Measurements from ENCODE around the gene EFHD2. TPM values are rescaled to one million over a fixed set of nuclear protein-coding genes. Genes with fewer than 3 reads are reported as not detected.
"Not testable (repeated sequence)": the region's sequence is repeated elsewhere in the genome, so short reads cannot be mapped to it uniquely, and the experiment has no call there.

EFHD2 gene
- polyA plus RNA-seq, 1 donor from 2014 or later, result 10.3 TPM

GRCh38 chr1:15371610-15372545 lies 37.8 kb upstream of the EFHD2 start:
- Histone ChIP-seq H3F3A (ENCODE audit: insufficient read depth, low read length, poor library complexity, severe bottlenecking) (no peaks in the 10 kb centered on the region), H3K4me3 (ENCODE audit: low read length) (no peak overlapping the region), H3K27me3 (ENCODE audit: insufficient read depth, low read depth, low read length) (no peaks in the 10 kb centered on the region), H2AFZ (ENCODE audit: low read depth, low read length) (no peak overlapping the region), H3K9me2 (ENCODE audit: insufficient read depth, low read length) (no peaks in the 10 kb centered on the region), H4K20me1 (ENCODE audit: insufficient read depth) (no peaks in the 10 kb centered on the region), H3K36me3 (ENCODE audit: insufficient read depth, low read length) (no peaks in the 10 kb centered on the region), H3K27ac (ENCODE audit: low read length) (no peak overlapping the region), H3K9ac (ENCODE audit: low read length) (no peak overlapping the region), H3K79me2 (replicated peaks; ENCODE audit: insufficient read depth, low read length) (no peaks in the 10 kb centered on the region), H3K4me2 (ENCODE audit: low read length) (no peak overlapping the region), H3K9me3 (ENCODE audit: low read length) (no peaks in the 10 kb centered on the region)
- TF ChIP-seq POLR2AphosphoS5 (IDR thresholded peaks at IDR 0.05) (no peak), SMC3 (conservative IDR thresholded peaks at IDR 0.05; ENCODE audit: poor library complexity) (no peak), MXI1 (conservative IDR thresholded peaks at IDR 0.05; ENCODE audit: poor library complexity, severe bottlenecking) (no peak), TAF1 (IDR thresholded peaks at IDR 0.05; ENCODE audit: low read depth) (no peak), RAD21 (conservative IDR thresholded peaks at IDR 0.05) (no peak), EZH2 (IDR thresholded peaks at IDR 0.05; ENCODE audit: borderline replicate concordance, insufficient read depth, low read length, poor library complexity, severe bottlenecking) (no peak), CTCF (IDR thresholded peaks at IDR 0.05; ENCODE audit: poor library complexity, severe bottlenecking) (no peak), EP300 (conservative IDR thresholded peaks at IDR 0.05; ENCODE audit: poor library complexity, severe bottlenecking) (no peak)
- TF ChIP-seq, protein P1, sequence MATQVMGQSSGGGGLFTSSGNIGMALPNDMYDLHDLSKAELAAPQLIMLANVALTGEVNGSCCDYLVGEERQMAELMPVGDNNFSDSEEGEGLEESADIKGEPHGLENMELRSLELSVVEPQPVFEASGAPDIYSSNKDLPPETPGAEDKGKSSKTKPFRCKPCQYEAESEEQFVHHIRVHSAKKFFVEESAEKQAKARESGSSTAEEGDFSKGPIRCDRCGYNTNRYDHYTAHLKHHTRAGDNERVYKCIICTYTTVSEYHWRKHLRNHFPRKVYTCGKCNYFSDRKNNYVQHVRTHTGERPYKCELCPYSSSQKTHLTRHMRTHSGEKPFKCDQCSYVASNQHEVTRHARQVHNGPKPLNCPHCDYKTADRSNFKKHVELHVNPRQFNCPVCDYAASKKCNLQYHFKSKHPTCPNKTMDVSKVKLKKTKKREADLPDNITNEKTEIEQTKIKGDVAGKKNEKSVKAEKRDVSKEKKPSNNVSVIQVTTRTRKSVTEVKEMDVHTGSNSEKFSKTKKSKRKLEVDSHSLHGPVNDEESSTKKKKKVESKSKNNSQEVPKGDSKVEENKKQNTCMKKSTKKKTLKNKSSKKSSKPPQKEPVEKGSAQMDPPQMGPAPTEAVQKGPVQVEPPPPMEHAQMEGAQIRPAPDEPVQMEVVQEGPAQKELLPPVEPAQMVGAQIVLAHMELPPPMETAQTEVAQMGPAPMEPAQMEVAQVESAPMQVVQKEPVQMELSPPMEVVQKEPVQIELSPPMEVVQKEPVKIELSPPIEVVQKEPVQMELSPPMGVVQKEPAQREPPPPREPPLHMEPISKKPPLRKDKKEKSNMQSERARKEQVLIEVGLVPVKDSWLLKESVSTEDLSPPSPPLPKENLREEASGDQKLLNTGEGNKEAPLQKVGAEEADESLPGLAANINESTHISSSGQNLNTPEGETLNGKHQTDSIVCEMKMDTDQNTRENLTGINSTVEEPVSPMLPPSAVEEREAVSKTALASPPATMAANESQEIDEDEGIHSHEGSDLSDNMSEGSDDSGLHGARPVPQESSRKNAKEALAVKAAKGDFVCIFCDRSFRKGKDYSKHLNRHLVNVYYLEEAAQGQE (IDR thresholded peaks at IDR 0.05; ENCODE audit: borderline replicate concordance), result no peak

GRCh38 chr1:15378729-15379128 lies 31.0 kb upstream of the EFHD2 start:
- H3K4me3 ChIP-seq (ENCODE audit: low read length), result no peak overlapping the region
- TF ChIP-seq EZH2 (IDR thresholded peaks at IDR 0.05; ENCODE audit: borderline replicate concordance, insufficient read depth, low read length, poor library complexity, severe bottlenecking) (no peak), TAF1 (IDR thresholded peaks at IDR 0.05; ENCODE audit: low read depth) (no peak), EP300 (conservative IDR thresholded peaks at IDR 0.05; ENCODE audit: poor library complexity, severe bottlenecking) (no peak), POLR2AphosphoS5 (IDR thresholded peaks at IDR 0.05) (no peak), RAD21 (conservative IDR thresholded peaks at IDR 0.05) (no peak), CTCF (IDR thresholded peaks at IDR 0.05; ENCODE audit: poor library complexity, severe bottlenecking) (no peak), MXI1 (conservative IDR thresholded peaks at IDR 0.05; ENCODE audit: poor library complexity, severe bottlenecking) (no peak)
- TF ChIP-seq, protein P1 (IDR thresholded peaks at IDR 0.05; ENCODE audit: borderline replicate concordance), result no peak
- no peak overlapping the region for H3K27ac ChIP-seq (ENCODE audit: low read length)
- H3K9me3 ChIP-seq (ENCODE audit: low read length), result no peaks in the 10 kb centered on the region
- no peaks in the 10 kb centered on the region for H4K20me1 ChIP-seq (ENCODE audit: insufficient read depth)
- H3K36me3 ChIP-seq (ENCODE audit: insufficient read depth, low read length), result no peaks in the 10 kb centered on the region
- H3K4me2 ChIP-seq (ENCODE audit: low read length), result no peak overlapping the region
- H3K79me2 ChIP-seq (replicated peaks; ENCODE audit: insufficient read depth, low read length), result no peaks in the 10 kb centered on the region
- H2AFZ ChIP-seq (ENCODE audit: low read depth, low read length), result no peak overlapping the region
- H3K9ac ChIP-seq (ENCODE audit: low read length), result no peak overlapping the region
- no peaks in the 10 kb centered on the region for H3F3A ChIP-seq (ENCODE audit: insufficient read depth, low read length, poor library complexity, severe bottlenecking)
- H3K27me3 ChIP-seq (ENCODE audit: insufficient read depth, low read depth, low read length), result no peaks in the 10 kb centered on the region
- no peaks in the 10 kb centered on the region for H3K9me2 ChIP-seq (ENCODE audit: insufficient read depth, low read length)

GRCh38 chr1:15379151-15379550 lies 30.5 kb upstream of the EFHD2 start:
- not testable (repeated sequence) for H3F3A ChIP-seq (ENCODE audit: insufficient read depth, low read length, poor library complexity, severe bottlenecking); H3K4me3 ChIP-seq (ENCODE audit: low read length); H2AFZ ChIP-seq (ENCODE audit: low read depth, low read length); H3K9me2 ChIP-seq (ENCODE audit: insufficient read depth, low read length); H3K9ac ChIP-seq (ENCODE audit: low read length); H4K20me1 ChIP-seq (ENCODE audit: insufficient read depth); H3K9me3 ChIP-seq (ENCODE audit: low read length); H3K4me2 ChIP-seq (ENCODE audit: low read length); H3K27ac ChIP-seq (ENCODE audit: low read length); H3K36me3 ChIP-seq (ENCODE audit: insufficient read depth, low read length); H3K79me2 ChIP-seq (replicated peaks; ENCODE audit: insufficient read depth, low read length); H3K27me3 ChIP-seq (ENCODE audit: insufficient read depth, low read depth, low read length)

All from neural cell (in vitro differentiated cells).